ENCODE results near the gene KIRREL1.
A peak's percentile ranks its signal among the peaks of the same experiment; 100 is the strongest.

Gene KIRREL1

GRCh38 chr1:157982136-157982535 lies 11.3 kb upstream of the KIRREL1 start:
- TF ChIP-seq CTCF (IDR thresholded peaks at IDR 0.05; ENCODE audit: low read depth, low read length, missing control alignments), result no peak
- H3K4me3 ChIP-seq (replicated peaks; ENCODE audit: low read depth, low read length), result no peak overlapping the region
- no peak for DNase-seq (ENCODE audit: extremely low read depth, low read depth)

GRCh38 chr1:157983787-157984186 lies 9.7 kb upstream of the KIRREL1 start:
- DNase-seq (ENCODE audit: extremely low read depth, low read depth), result no peak
- no peak for TF ChIP-seq CTCF (IDR thresholded peaks at IDR 0.05; ENCODE audit: low read depth, low read length, missing control alignments)
- no peak overlapping the region for H3K4me3 ChIP-seq (replicated peaks; ENCODE audit: low read depth, low read length)

- H3K4me3 ChIP-seq (replicated peaks; ENCODE audit: low read depth, low read length), result no peak overlapping the region
- TF ChIP-seq CTCF (IDR thresholded peaks at IDR 0.05; ENCODE audit: low read depth, low read length, missing control alignments), result no peak
- DNase-seq (ENCODE audit: extremely low read depth, low read depth), result no peak
These were observed 9.0 kb upstream of the KIRREL1 start for GRCh38 chr1:157984469-157984868.

GRCh38 chr1:157985473-157985872 lies 8.0 kb upstream of the KIRREL1 start:
- H3K4me3 ChIP-seq (replicated peaks; ENCODE audit: low read depth, low read length), result no peak overlapping the region
- no peak for DNase-seq (ENCODE audit: extremely low read depth, low read depth)
- no peak for TF ChIP-seq CTCF (IDR thresholded peaks at IDR 0.05; ENCODE audit: low read depth, low read length, missing control alignments)

- no peak for DNase-seq (ENCODE audit: extremely low read depth, low read depth)
- no peak overlapping the region for H3K4me3 ChIP-seq (replicated peaks; ENCODE audit: low read depth, low read length)
- TF ChIP-seq CTCF (IDR thresholded peaks at IDR 0.05; ENCODE audit: low read depth, low read length, missing control alignments), result no peak
These were observed 5.4 kb upstream of the KIRREL1 start for GRCh38 chr1:157988002-157988401.

GRCh38 chr1:157992031-157992832 lies 1.2 kb upstream of the KIRREL1 start:
- DNase-seq (ENCODE audit: extremely low read depth, low read depth), result no peak
- peak; percentile 98 for TF ChIP-seq CTCF (IDR thresholded peaks at IDR 0.05; ENCODE audit: low read depth, low read length, missing control alignments)
- H3K4me3 ChIP-seq (replicated peaks; ENCODE audit: low read depth, low read length), result peak overlapping the region; percentile 79; the same call in 1 of the 2 replicates

GRCh38 chr1:157992833-157993146 lies 655 bp upstream of the KIRREL1 start:
- no peak for TF ChIP-seq CTCF (IDR thresholded peaks at IDR 0.05; ENCODE audit: low read depth, low read length, missing control alignments)
- H3K4me3 ChIP-seq (replicated peaks; ENCODE audit: low read depth, low read length), result peak overlapping the region; percentile 79
- DNase-seq (ENCODE audit: extremely low read depth, low read depth), result no peak
